Measurements from ENCODE around the gene KRTAP2-3.
"Not testable (repeated sequence)": the region's sequence is repeated elsewhere in the genome, so short reads cannot be mapped to it uniquely, and the experiment has no call there.

The KRTAP2-3 gene

DNA sequence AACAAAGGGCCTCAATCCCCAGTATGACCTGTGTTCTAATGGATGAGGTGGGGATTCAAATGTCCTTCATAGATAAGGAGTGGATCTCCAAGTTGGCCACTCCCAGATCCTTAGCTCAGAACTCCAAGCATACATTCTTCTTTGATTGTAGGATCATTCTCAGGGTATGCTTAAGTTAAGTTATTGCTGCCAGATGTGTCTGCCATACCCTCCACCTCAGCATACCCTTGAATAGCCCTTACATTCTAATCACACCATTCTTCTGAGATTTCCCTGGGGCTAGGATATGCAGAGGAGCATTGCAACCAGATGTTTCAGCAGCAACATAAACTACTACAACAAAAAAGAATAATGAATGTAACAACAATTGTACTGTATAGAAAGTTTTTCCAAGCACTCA, 7.4 kb upstream of the KRTAP2-3 start:
- no peak for DNase-seq (ENCODE audit: low read depth)

DNA sequence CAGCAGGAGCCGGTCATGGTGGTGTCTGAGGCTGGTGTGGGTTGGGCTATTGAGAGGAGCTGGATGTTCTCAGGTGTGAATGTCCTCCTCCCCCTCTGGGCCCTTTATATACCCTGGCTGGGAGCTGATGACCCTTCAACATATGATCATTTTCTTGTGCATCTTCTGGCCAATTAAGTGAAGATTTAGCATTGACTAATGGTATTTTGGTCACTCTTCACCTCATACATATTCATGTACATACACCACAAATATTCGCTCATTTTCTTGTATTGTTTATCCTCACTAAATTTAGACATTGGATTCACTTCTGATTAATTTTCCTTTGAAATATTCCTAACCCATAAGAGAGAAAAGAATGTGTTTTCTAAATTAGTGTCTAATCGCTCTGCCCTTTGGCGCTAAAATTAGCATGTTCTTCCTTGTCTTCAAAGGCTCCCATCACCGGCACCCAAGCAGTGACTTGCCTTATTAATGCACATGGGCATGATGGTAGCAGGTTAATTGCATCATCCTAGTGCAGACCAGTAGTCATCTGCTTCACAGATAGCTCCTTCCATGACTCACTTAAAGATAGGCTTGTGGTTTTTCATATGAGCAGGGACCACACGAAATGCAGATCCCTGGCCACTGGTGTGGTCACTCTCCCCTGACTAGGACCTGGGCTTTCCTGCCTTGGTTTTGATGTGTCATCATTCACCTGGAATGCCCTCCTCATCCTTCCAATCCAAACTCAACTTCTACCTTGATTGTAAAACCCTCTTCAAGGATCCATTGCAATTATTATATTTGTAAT, 6.1 kb upstream of the KRTAP2-3 start, which contains the start of gene KRTAP2-4:
KRTAP2-4 (minus strand) TSS at position 51 of the 796 bp plus-strand sequence; CDS start at position 17, 34 bp downstream.
- no peak for DNase-seq (ENCODE audit: low read depth)

DNA sequence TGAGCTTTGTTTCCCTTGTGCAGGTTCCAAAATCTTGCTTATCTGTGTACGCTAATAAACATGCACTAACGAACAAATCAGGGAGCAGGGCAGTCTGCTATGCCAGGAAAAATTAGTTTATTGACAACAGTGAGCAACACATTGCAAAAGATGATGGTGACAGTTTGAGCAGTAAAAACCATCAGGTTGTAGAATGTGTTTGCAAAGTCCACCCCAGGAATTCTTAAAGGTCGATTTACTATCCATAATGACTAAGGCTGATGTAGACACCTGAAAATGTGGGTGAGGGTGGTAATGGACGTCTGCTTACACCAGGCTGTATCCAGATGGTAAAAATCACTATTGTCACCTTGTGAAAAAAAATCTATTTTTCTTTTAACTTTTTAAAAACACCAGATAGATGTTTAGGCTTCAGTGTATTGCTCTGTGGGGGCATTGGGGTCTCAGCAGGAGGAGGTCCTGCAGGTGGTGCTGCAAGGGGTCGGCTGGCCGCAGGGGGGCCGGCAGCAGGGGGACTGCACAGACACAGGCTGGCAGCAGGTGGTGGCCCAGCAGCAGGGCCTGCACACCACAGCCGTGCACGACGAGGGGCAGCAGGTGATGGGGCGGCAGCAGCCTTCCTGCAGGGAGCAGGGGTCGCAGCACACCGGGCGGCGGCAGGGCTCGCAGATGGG, 5.2 kb upstream of the KRTAP2-3 start:
- DNase-seq (ENCODE audit: low read depth): not testable (repeated sequence)

DNA sequence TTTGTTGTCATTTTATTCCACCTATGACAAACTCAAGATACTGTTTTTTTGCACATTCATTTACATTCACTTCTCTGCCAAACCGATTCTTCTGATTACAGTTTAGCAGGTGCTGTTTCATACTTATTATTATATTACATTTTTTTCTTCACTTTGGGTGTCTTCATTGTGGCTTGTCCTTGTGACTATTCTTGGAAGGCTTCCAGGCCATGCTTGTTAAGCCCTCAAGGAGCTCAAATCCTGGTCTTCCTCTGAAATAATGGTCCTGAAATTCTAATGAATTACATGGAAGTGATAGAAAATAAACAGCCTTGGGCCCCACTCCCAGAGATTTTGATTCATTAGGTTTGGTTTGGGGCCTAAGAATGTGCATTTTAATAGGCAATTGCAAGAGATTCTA, 4.4 kb upstream of the KRTAP2-3 start:
- DNase-seq (ENCODE audit: low read depth): no peak

DNA sequence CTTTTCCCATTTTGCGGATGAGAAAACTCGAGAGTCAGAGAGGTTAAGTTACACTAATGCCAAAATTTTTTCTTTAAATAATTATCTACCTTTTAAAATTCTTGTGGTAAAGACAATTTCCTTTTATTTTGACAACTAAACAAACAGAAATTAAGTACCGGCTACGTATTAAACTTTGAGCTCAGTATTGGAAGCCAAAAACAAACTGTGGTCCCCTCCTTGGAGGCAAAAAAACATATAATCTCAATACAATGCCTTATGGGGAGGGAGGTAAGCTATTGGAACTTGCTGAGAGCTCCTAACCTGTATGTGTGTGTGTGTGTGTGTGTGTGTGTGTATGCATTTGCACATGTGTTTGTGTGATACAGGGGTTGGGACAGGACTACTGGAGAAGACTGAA, 3.5 kb upstream of the KRTAP2-3 start:
- DNase-seq (ENCODE audit: low read depth): no peak

DNA sequence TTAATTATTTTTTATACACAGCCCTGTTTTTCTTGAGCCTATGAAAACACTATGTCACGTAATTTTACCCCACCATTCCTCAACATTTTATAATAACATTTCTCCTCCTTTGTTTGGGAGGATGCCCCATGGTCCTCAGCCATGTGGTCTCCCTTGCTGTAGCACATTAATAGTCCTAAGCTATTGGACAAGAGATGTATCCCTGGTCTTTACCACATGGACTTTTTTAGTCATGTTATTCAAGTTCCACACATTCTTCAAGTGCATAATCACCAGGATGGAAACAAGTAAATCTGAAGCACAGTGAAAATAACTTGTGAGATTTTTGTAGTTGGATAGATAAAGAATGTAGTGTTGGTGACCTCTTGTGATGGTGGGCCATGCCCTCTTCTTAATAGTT, 2.0 kb upstream of the KRTAP2-3 start:
- DNase-seq (ENCODE audit: low read depth): no peak

DNA sequence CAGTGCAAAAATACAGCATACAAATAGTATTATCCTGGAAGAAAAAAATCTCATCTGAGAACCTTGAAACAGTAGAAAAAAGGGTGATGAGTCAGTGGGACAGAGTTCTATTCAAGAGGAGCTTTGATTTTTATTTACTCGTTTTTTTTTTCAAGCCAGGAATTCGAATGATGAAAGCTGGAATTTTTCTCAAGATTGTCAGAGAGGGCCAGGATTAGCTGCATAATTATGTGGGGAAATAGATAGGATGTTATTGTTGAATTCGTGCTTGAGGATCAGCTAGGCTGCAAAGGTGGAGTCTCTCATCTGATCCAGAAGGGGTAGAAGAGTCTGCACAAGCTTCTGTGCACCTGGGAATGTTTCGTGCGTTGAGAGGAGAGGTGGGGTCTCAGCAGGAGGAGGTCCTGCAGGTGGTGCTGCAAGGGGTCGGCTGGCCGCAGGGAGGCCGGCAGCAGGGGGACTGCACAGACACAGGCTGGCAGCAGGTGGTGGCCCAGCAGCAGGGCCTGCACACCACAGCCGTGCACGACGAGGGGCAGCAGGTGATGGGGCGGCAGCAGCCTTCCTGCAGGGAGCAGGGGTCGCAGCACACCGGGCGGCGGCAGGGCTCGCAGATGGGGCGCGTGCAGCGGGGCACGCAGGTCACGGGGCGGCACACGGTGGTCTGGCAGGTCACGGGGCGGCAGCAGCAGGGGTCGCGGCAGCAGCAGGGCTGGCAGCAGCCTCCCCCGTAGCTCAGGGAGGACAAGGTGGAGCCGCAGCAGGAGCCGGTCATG, 450 bp downstream of the KRTAP2-3 start:
- DNase-seq (ENCODE audit: low read depth): not testable (repeated sequence)

DNA sequence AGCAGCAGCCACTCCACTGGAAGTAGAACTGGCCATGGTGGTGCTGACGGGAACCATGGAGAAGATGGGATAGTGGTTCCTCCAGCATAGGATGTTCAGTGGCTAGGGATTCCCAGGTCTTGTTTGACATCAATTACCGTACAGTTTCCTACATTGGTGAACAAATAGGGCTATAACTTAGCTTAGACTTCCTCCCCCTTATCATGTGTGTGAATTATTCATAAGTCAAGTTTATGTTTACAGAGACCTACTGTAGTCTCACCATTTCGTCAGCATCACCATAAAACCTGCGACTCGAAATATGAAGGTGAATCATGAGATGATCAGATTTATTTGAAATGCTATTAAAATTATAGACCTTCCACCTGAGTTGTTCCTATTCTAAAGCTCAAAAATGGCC, 1.2 kb downstream of the KRTAP2-3 start:
- no peak for DNase-seq (ENCODE audit: low read depth)

DNA sequence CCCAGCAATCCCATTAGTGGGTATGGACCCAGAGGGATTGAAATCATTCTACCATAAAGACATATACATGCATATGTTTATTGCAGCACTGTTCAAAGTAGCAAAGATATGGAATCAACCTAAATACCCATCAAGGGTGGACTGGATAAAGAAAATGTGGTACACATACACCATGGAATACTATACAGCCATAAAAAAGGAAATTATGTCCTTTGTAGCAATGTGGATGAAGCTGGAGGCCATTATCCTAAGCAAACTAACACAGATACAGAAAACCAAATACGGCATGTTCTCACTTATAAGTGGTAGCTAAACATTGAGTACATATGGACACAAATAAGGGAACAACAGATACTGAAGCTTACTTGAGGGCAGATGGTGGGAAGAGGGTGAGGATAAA, 2.4 kb downstream of the KRTAP2-3 start:
- DNase-seq (ENCODE audit: low read depth): no peak

DNA sequence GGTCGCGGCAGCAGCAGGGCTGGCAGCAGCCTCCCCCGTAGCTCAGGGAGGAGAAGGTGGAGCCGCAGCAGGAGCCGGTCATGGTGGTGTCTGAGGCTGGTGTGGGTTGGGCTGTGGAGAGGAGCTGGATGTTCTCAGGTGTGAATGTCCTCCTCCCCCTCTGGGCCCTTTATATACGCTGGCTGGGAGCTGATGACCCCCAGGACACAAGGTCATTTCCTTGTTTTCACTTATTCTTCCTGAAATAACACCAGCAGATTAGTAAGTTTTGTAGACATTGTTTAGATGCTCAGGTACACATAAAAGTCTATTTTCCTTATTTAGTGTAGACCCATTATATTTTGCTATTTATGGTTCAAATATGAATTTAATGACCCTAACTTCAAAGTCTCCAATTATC, 4.8 kb downstream of the KRTAP2-3 start, which contains the start of gene KRTAP2-2:
KRTAP2-2 (minus strand) TSS at position 101 of the 400 bp plus-strand sequence; CDS start at position 82, 19 bp downstream.
- not testable (repeated sequence) for DNase-seq (ENCODE audit: low read depth)

DNA sequence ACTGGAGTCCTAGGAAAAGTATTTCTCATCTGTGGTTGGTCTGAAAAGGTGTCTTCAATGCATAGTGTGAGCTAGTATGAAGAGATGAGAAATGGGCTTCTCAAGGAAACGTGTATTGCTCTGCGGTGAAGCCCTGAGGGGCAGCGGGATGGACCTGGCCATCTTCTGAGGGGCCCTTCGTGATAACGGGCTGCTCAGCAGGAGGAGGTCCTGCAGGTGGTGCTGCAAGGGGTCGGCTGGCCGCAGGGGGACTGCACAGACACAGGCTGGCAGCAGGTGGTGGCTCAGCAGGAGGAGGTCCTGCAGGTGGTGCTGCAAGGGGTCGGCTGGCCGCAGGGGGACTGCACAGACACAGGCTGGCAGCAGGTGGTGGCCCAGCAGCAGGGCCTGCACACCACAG, 5.4 kb downstream of the KRTAP2-3 start:
- not testable (repeated sequence) for DNase-seq (ENCODE audit: low read depth)

DNA sequence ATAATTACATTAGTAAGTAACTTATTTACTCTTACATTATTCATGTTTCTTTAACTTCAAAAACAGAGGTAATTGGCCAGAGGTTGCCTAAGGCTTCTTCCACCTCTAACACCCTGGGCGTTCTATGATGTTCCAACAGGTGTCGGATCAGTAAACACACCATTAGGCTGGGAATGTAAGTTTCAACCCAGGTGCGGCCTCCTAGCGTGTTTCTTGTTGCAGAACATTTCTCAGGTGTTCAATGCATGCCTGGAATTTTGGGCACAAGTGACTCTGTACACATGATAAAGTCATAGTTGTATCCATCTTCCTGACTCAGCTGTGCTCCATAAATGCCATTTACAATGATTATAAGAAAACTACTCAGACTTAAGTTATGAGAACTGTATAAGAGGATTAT, 5.9 kb downstream of the KRTAP2-3 start:
- no peak for DNase-seq (ENCODE audit: low read depth)

DNA sequence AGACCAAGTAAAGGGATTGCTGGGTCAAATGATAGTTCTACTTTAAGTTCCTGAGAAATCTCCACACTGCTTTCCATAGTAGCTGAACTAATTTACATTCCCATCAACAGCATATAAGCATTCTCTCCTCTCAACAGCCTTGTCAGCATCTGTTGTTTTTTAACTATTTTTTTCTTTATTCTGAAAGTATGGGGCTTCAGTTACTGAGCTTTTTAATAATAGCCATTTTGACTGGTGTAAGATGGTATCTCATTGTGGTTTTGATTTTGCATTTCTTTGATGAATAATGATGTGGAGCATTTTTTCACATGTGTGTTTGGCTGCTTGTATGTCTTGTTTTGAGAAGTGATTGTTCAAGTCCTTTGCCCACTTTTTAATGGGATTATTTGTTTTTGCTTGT, 7.3 kb downstream of the KRTAP2-3 start:
- DNase-seq (ENCODE audit: low read depth): no peak

DNA sequence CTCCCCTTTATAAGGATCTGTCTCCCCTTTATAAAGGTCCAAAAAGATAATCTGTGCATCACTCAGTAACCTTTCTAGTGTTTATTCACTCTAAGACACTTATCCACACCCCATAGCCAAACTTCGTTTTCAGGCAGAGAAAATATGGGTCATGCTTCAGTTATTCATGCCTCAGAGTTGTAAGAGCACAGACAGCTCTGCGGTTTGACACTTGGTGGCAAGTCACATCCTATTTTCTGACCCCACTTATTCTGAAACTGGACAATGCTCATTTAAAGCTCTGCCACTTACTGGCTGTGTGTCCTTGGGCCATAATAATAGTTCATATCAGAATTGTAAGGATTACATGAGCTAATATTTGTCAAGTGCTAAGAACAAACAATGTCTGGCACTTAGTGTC, 10.8 kb downstream of the KRTAP2-3 start:
- no peak for DNase-seq (ENCODE audit: low read depth)

DNA sequence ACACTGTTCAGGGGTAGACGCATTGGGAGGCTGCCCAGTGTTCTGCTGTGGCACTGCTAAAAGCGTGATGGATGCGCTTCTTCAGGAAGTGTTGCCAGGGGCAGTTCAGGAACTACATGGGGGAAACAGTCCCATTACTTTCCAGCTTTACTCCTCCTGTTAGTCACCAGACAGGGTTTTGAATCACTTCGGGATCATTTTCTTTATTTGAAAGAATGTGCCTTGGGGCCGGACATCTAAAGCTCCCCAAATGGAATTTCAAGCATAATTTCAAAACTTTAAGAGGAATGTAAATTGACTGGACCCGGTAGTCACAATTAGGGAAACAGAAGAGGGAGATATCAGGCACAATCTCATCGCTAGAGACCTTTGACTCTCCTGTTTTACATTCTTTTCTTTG, 11.5 kb downstream of the KRTAP2-3 start:
- DNase-seq (ENCODE audit: low read depth): no peak

DNA sequence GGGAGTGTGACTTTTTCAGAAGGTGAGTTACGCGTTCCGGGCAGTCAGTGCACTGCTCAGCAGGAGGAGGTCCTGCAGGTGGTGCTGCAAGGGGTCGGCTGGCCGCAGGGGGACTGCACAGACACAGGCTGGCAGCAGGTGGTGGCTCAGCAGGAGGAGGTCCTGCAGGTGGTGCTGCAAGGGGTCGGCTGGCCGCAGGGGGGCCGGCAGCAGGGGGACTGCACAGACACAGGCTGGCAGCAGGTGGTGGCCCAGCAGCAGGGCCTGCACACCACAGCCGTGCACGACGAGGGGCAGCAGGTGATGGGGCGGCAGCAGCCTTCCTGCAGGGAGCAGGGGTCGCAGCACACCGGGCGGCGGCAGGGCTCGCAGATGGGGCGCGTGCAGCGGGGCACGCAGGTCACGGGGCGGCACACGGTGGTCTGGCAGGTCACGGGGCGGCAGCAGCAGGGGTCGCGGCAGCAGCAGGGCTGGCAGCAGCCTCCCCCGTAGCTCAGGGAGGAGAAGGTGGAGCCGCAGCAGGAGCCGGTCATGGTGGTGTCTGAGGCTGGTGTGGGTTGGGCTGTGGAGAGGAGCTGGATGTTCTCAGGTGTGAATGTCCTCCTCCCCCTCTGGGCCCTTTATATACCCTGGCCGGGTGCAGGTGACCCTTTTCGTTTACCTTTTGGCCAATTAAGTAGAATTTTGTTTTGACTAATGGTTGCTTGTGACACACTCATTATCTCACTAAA, 13.0 kb downstream of the KRTAP2-3 start, which contains the start of gene KRTAP2-1:
KRTAP2-1 (minus strand) TSS at position 582 of the 731 bp plus-strand sequence; CDS start at position 533, 49 bp downstream.
- not testable (repeated sequence) for DNase-seq (ENCODE audit: low read depth)

DNA sequence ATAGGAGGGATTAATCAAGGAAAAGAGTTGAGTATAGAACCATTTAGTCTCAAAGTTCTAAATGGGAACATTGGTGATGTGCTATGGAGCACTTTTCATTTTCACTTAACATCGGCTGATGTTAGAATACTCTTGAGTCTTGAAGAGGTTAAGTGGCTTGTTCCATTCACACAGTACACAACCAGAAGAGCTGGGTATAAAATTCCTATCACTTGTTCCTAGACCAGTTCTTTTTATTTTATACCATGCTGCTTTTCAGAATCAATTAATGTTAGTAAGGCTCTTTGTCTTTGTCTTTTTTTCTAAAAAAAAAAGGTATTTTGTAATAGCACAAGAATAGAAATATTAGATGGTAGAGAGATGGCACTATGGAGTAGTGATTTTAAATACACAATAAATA, 17.0 kb downstream of the KRTAP2-3 start:
- no peak for DNase-seq (ENCODE audit: low read depth)

DNA sequence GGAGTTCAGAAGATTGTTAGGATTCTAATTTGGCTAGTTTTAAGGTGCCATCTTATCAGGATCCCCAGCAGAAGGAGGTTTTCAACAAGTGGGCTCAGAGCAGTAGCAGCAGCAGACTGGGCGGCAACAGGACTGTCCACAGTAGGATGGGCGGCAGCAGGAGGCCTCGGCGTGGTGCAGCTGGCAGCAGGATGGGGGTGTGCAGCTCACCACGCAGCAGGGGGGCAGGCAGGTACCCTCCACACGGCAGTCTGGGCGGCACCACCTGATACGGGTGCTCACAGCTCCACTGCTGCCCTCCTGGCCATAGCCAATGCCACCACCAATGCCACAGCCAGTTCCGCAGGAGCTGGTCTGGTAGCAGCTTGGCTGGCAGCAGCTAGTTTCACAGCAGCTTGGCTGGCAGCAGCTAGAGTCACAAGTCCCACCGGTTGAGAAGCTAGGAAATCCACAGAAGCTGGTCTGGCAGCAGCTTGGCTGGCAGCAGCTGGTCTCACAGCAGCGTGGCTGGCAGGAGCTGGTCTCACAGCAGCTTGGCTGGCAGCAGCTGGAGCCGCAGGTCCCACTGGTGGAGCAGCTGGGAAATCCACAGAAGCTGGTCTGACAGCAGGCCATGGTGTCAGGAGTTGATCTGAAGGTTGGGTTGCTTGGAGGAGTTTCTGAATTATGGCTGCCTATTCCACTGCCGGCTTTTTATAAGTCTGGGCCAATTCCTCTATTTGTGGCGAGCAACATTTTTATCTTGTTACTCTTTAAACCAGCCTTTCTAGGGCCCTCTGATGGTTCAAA, 18.9 kb downstream of the KRTAP2-3 start, which contains the start of gene KRTAP1-1:
KRTAP1-1 (minus strand) TSS at position 668 of the 789 bp plus-strand sequence; CDS start at position 615, 53 bp downstream.
- not testable (repeated sequence) for DNase-seq (ENCODE audit: low read depth)

DNA sequence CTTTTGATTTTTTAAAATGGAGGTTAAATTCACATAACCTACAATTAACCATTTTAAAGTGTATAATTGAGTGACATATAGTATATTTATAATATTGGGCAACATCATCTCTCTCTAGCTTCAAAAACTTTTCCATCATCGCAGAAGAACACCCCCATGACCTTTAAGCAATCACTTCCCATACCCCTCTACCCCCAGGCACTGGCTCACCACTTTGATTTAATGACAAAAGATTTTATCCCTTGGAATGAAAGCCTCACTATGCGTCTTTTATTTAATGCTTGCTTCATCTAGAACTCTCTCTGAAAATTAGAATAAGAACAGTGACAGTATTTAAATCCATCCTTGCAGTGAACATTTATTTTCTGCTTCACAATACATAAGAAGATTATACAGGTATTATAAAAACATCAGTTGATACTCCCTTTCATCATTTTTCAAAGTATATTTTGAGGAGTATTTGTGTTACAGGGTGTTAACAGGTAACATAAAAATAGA, 22.0 kb downstream of the KRTAP2-3 start:
- DNase-seq (ENCODE audit: low read depth): no peak

DNA sequence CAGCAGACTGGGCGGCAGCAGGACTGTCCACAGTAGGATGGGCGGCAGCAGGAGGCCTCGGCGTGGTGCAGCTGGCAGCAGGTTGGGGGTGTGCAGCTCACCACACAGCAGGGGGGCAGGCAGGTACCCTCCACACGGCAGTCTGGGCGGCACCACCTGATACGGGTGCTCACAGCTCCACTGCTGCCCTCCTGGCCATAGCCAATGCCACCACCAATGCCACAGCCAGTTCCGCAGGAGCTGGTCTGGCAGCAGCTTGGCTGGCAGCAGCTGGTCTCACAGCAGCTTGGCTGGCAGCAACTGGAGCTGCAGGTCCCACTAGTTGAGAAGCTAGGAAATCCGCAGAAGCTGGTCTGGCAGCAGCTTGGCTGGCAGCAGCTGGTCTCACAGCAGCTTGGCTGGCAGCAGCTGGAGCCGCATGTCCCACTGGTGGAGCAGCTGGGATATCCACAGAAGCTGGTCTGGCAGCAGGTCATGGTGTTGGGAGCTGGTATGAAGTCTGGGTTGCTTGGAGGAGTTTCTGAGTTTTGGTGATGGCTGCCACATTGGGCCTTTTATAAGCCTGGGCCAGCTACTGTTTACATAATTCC, 25.5 kb downstream of the KRTAP2-3 start, which contains the start of gene KRTAP1-3:
KRTAP1-3 (minus strand) TSS at position 529 of the 590 bp plus-strand sequence; CDS start at position 476, 53 bp downstream.
- not testable (repeated sequence) for DNase-seq (ENCODE audit: low read depth)
